Large intestine (tissue), 3 donors: ENCODE results near the gene ATG9B. TPM values are rescaled to one million over a fixed set of nuclear protein-coding genes. Genes with fewer than 3 reads are reported as not detected.
A peak's percentile ranks its signal among the peaks of the same experiment; 100 is the strongest.

Experiments used
- DNase-seq, 2 donors: peaks; one replicate each; pipeline versions ENCODE4 v3.0.0 to v3.0.0-alpha.2; 2013
- H3K27ac ChIP-seq: one replicate; pipeline ENCODE4 v1.5.1; 2013; ENCODE audit warnings: low read length
- H3K27me3 ChIP-seq: 2 replicates; pipeline ENCODE4 v1.6.1; 2013; ENCODE audit warnings: low read length; ENCODE audit not compliant: control insufficient read depth, insufficient read depth
- H3K36me3 ChIP-seq: 2 replicates; pipeline ENCODE4 v1.6.1; 2013; ENCODE audit warnings: low read length; ENCODE audit not compliant: control insufficient read depth, insufficient read depth
- H3K4me1 ChIP-seq: one replicate; pipeline ENCODE4 v1.6.1; 2013; ENCODE audit warnings: low read length; ENCODE audit not compliant: control insufficient read depth, insufficient read depth
- H3K4me3 ChIP-seq: one replicate; pipeline ENCODE4 v1.5.1; 2013; ENCODE audit warnings: low read length
- H3K9me3 ChIP-seq: one replicate; pipeline ENCODE4 v1.6.1; 2013; ENCODE audit warnings: mild to moderate bottlenecking, low read depth, low read length, moderate library complexity; ENCODE audit not compliant: control insufficient read depth
- WGBS: methylation state at CpG from one replicate; pipeline ENCODE4 v1.1.5; 2013; ENCODE audit warnings: low lambda C conversion rate; ENCODE audit not compliant: insufficient coverage; 5-methylcytosine and 5-hydroxymethylcytosine counted together
- polyA plus RNA-seq: library from polyadenylated mRNA; unstranded; fragments of 120-200 nt; gene quantifications from one replicate; pipeline ENCODE4 v1.2.1, GENCODE V29; 2013

The ATG9B gene
- polyA plus RNA-seq, 1 donor = 1.8 TPM

GRCh38 chr7:150999001-150999400 is 25.3 kb downstream of the ATG9B start:
- H3K36me3 ChIP-seq = no peaks in the 10 kb centered on the region
- H3K4me1 ChIP-seq = peaks cover 24% of the 10 kb centered on the region
- no peak for DNase-seq
- H3K27ac ChIP-seq = no peak overlapping the region
- WGBS = no CpG with 5 or more reads among the region's 12 CpGs
- no peaks in the 10 kb centered on the region for H3K9me3 ChIP-seq
- no peak overlapping the region for H3K4me3 ChIP-seq
- no peaks in the 10 kb centered on the region for H3K27me3 ChIP-seq

- Histone ChIP-seq H3K4me3 (no peak overlapping the region), H3K9me3 (no peaks in the 10 kb centered on the region), H3K27me3 (no peaks in the 10 kb centered on the region), H3K36me3 (no peaks in the 10 kb centered on the region), H3K4me1 (peaks cover 24% of the 10 kb centered on the region), H3K27ac (no peak overlapping the region)
- no CpG with 5 or more reads among the region's 20 CpGs for WGBS
- DNase-seq = no peak
Observed at GRCh38 chr7:150998341-150998740, 26.0 kb downstream of the ATG9B start.

GRCh38 chr7:150997817-150998216 is 26.5 kb downstream of the ATG9B start:
- no CpG with 5 or more reads among the region's 5 CpGs for WGBS
- Histone ChIP-seq H3K36me3 (no peaks in the 10 kb centered on the region), H3K4me1 (peaks cover 24% of the 10 kb centered on the region), H3K9me3 (no peaks in the 10 kb centered on the region), H3K27ac (no peak overlapping the region), H3K4me3 (no peak overlapping the region), H3K27me3 (no peaks in the 10 kb centered on the region)
- DNase-seq = no peak

- no CpG with 5 or more reads among the region's 8 CpGs for WGBS
- H3K4me3 ChIP-seq = no peak overlapping the region
- no peak for DNase-seq
- no peaks in the 10 kb centered on the region for H3K27me3 ChIP-seq
- no peaks in the 10 kb centered on the region for H3K36me3 ChIP-seq
- H3K27ac ChIP-seq = peak overlapping the region; percentile 51
- no peaks in the 10 kb centered on the region for H3K9me3 ChIP-seq
- peaks cover 24% of the 10 kb centered on the region for H3K4me1 ChIP-seq
Observed at GRCh38 chr7:150997075-150997511, 27.2 kb downstream of the ATG9B start.

- Histone ChIP-seq H3K4me3 (no peak overlapping the region), H3K4me1 (peaks cover 24% of the 10 kb centered on the region), H3K27ac (peak overlapping the region; percentile 51), H3K36me3 (no peaks in the 10 kb centered on the region), H3K27me3 (no peaks in the 10 kb centered on the region), H3K9me3 (no peaks in the 10 kb centered on the region)
- peak in 1 of 2 donors; percentile 75 for DNase-seq
- WGBS = no CpG with 5 or more reads among the region's 31 CpGs
Observed at GRCh38 chr7:150996376-150997074, 27.8 kb downstream of the ATG9B start.

GRCh38 chr7:150994838-150995510 is 29.3 kb downstream of the ATG9B start:
- H3K4me1 ChIP-seq = peaks cover 24% of the 10 kb centered on the region
- H3K27me3 ChIP-seq = no peaks in the 10 kb centered on the region
- H3K27ac ChIP-seq = no peak overlapping the region
- no peak for DNase-seq
- H3K36me3 ChIP-seq = no peaks in the 10 kb centered on the region
- peaks cover 4% of the 10 kb centered on the region for H3K9me3 ChIP-seq
- H3K4me3 ChIP-seq = no peak overlapping the region
- WGBS = no CpG with 5 or more reads among the region's 19 CpGs

GRCh38 chr7:150994141-150994837 is 30.0 kb downstream of the ATG9B start:
- H3K36me3 ChIP-seq = no peaks in the 10 kb centered on the region
- DNase-seq = peak in 1 of 2 donors; percentile 73
- H3K27me3 ChIP-seq = no peaks in the 10 kb centered on the region
- H3K4me3 ChIP-seq = no peak overlapping the region
- H3K4me1 ChIP-seq = peaks cover 24% of the 10 kb centered on the region
- no CpG with 5 or more reads among the region's 15 CpGs for WGBS
- H3K9me3 ChIP-seq = peaks cover 10% of the 10 kb centered on the region
- no peak overlapping the region for H3K27ac ChIP-seq

- Histone ChIP-seq H3K4me3 (no peak overlapping the region), H3K4me1 (peaks cover 27% of the 10 kb centered on the region), H3K27ac (no peak overlapping the region), H3K9me3 (peaks cover 10% of the 10 kb centered on the region), H3K36me3 (no peaks in the 10 kb centered on the region), H3K27me3 (no peaks in the 10 kb centered on the region)
- WGBS = no CpG with 5 or more reads among the region's 14 CpGs
- DNase-seq = no peak
Observed at GRCh38 chr7:150993511-150993910, 30.8 kb downstream of the ATG9B start.

GRCh38 chr7:150992833-150993302 is 31.4 kb downstream of the ATG9B start:
- peaks cover 33% of the 10 kb centered on the region for H3K4me1 ChIP-seq
- no peak for DNase-seq
- no peak overlapping the region for H3K27ac ChIP-seq
- WGBS = no CpG with 5 or more reads among the region's 5 CpGs
- H3K9me3 ChIP-seq = peaks cover 10% of the 10 kb centered on the region
- no peaks in the 10 kb centered on the region for H3K27me3 ChIP-seq
- H3K4me3 ChIP-seq = no peak overlapping the region
- no peaks in the 10 kb centered on the region for H3K36me3 ChIP-seq

GRCh38 chr7:150992051-150992640 is 32.1 kb downstream of the ATG9B start:
- DNase-seq = no peak
- H3K9me3 ChIP-seq = peaks cover 10% of the 10 kb centered on the region
- no CpG with 5 or more reads among the region's 6 CpGs for WGBS
- no peaks in the 10 kb centered on the region for H3K36me3 ChIP-seq
- no peak overlapping the region for H3K4me3 ChIP-seq
- H3K4me1 ChIP-seq = peaks cover 26% of the 10 kb centered on the region
- H3K27ac ChIP-seq = no peak overlapping the region
- no peaks in the 10 kb centered on the region for H3K27me3 ChIP-seq
